ENCODE measurements around the gene DNAJC16.
A peak's percentile ranks its signal among the peaks of the same experiment; 100 is the strongest.

Gene DNAJC16

DNA sequence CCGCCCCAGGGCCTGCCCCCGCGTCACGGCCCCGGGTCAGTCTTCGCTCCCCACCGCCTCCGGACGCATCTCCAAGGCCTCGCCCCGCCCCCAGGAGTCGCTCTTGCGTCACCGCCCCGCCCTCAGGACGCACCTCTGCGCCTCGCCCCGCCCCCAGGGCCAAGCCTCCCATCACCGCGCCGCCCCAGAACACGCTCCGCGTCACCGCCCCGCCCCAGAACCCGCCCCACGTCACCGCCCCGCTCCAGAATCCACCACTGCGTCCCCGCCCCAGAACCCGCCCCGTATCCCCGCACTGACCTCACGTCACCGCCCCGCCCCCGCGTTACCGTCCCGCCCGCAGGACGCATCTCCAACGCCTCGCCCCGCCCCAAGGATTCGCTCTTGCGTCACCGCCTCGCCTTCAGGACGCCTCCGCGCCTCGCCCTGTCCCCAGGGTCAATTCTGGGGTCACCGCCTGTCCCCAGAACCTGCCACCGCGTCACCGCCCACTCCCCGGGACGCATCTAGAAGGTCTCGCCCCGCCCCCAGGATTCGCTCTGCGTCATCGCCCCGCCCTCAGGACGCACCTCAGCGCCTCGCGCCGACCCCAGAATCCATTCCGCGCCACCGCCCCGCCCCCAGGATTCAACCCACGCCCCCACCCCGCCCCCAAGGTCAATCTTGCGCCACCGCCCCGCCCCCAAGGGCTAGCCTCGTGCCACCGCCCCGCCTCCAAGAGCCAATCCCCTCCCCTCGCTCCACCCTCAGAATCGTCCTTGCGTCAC lies 2.2 kb upstream of the DNAJC16 start:
- Histone ChIP-seq H3K4me3 (ENCODE audit: low read length) (peak overlapping the region; percentile 67), H3K4me1 (ENCODE audit: control insufficient read depth, low read depth, low read length) (peaks cover 17% of the 10 kb centered on the region), H3K9me3 (ENCODE audit: control insufficient read depth, low read depth, low read length) (no peaks in the 10 kb centered on the region), H3K27ac (ENCODE audit: low read length) (no peak overlapping the region), H3K36me3 (ENCODE audit: control insufficient read depth, low read depth, low read length) (no peaks in the 10 kb centered on the region), H3K27me3 (ENCODE audit: control insufficient read depth, insufficient read depth, low read length) (no peaks in the 10 kb centered on the region), H3K9ac (ENCODE audit: low read length) (peak overlapping the region; percentile 44)

DNA sequence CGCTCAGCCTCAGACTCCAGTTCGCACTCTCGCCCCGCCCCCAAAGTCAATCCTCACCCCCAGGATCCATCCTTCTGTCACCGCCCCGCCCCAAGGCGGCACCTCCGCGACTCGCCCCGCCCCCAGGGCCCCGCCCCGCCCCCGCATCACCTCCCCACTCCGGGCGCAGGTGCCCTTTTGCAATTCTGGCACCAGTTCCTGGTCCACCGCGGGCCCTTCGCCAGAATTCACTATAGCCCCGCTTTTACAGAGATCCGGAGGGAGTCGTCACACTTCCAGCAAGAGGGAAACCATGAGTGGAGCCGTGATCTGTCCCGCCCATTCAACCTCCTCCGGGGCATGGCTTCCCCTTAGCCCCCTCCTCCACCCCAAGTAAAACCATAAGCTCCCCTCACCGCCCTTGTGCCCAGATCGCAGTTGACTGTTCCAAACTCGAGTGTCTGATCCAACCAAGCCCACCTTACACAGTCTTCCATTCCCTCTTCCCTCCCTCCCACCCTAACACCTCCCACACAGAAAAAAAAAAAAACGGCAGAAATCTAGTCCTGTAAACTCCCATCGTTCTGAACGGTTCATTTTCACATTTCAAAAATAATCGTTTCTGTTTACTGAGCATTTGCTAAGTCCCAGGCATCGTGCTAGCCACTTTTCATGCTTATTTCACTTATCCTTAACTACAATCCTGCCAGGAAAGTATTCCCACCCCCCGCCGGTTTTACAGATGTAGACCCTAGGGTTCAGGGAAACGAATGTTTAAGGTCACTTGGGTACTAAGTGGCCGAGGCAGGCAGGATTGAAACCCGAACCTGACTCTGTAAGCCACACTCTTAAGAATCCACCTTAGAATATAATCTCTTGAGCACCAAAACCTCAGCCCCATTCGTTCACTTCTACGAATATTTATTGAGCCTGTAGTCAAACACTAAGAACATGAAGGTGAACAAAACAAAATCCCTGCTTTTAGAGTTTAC lies 1.3 kb upstream of the DNAJC16 start:
- Histone ChIP-seq H3K9me3 (ENCODE audit: control insufficient read depth, low read depth, low read length) (no peaks in the 10 kb centered on the region), H3K36me3 (ENCODE audit: control insufficient read depth, low read depth, low read length) (no peaks in the 10 kb centered on the region), H3K4me3 (ENCODE audit: low read length) (peak overlapping the region; percentile 68), H3K27ac (ENCODE audit: low read length) (no peak overlapping the region), H3K27me3 (ENCODE audit: control insufficient read depth, insufficient read depth, low read length) (no peaks in the 10 kb centered on the region), H3K9ac (ENCODE audit: low read length) (peak overlapping the region; percentile 21), H3K4me1 (ENCODE audit: control insufficient read depth, low read depth, low read length) (peaks cover 17% of the 10 kb centered on the region)

- Histone ChIP-seq H3K9me3 (ENCODE audit: control insufficient read depth, low read depth, low read length) (no peaks in the 10 kb centered on the region), H3K4me1 (ENCODE audit: control insufficient read depth, low read depth, low read length) (peaks cover 17% of the 10 kb centered on the region), H3K27me3 (ENCODE audit: control insufficient read depth, insufficient read depth, low read length) (no peaks in the 10 kb centered on the region), H3K36me3 (ENCODE audit: control insufficient read depth, low read depth, low read length) (no peaks in the 10 kb centered on the region), H3K4me3 (ENCODE audit: low read length) (peak overlapping the region; percentile 68), H3K27ac (ENCODE audit: low read length) (peak overlapping the region; percentile 48), H3K9ac (ENCODE audit: low read length) (no peak overlapping the region)
Observed at GRCh38 chr1:15526021-15526489, 593 bp upstream of the DNAJC16 start.

DNA sequence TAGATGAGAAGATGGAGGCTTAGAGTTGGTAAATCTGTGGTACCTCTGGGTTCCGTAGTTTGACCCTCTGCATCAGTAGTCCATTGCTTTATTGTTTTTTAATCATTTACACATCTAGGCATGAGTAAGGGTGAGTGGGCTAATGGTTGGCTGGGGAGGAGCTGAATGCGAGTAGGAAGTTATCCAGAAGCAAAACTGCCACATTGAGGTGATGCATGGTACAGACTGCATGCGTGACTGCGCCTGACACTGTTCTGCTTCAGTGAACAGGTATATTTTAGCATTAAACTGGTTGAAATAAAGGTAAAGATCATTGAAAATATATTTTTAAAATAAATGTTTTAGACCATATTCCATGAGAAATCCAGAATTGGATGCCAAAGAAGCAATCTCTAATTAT lies 4.4 kb downstream of the DNAJC16 start:
- H3K4me1 ChIP-seq (ENCODE audit: control insufficient read depth, low read depth, low read length), result peaks cover 5% of the 10 kb centered on the region
- H3K36me3 ChIP-seq (ENCODE audit: control insufficient read depth, low read depth, low read length), result peaks cover 4% of the 10 kb centered on the region

DNA sequence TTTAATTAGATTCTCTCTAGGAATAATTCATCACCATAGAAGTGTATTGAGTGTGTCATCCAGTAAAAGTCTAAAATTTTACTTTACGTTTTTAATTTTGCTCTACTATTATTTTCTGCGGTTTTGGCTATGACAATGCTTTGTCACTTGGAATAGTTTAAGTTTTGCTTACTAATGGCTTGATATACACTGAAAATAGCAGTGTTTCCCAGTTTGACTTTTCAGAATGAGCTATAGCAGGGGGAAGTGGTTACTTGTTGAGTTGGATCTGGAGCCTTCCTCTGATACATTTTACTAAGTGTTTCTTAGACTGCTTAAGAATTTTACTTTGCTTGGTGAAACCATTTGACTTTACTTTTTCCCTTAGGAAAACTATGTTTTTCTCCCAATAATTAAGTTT lies 5.0 kb downstream of the DNAJC16 start:
- H3K4me3 ChIP-seq (ENCODE audit: low read length), result no peak overlapping the region
- peaks cover 7% of the 10 kb centered on the region for H3K36me3 ChIP-seq (ENCODE audit: control insufficient read depth, low read depth, low read length)
- no peak overlapping the region for H3K9ac ChIP-seq (ENCODE audit: low read length)
- H3K27ac ChIP-seq (ENCODE audit: low read length), result no peak overlapping the region
- no peaks in the 10 kb centered on the region for H3K9me3 ChIP-seq (ENCODE audit: control insufficient read depth, low read depth, low read length)
- H3K27me3 ChIP-seq (ENCODE audit: control insufficient read depth, insufficient read depth, low read length), result no peaks in the 10 kb centered on the region
- peaks cover 2% of the 10 kb centered on the region for H3K4me1 ChIP-seq (ENCODE audit: control insufficient read depth, low read depth, low read length)

More for the DNA sequence above, 4.4 kb downstream of the DNAJC16 start:
- H3K27me3 ChIP-seq (ENCODE audit: control insufficient read depth, insufficient read depth, low read length), result no peaks in the 10 kb centered on the region
- H3K27ac ChIP-seq (ENCODE audit: low read length), result no peak overlapping the region
- no peaks in the 10 kb centered on the region for H3K9me3 ChIP-seq (ENCODE audit: control insufficient read depth, low read depth, low read length)
- no peak overlapping the region for H3K9ac ChIP-seq (ENCODE audit: low read length)
- H3K4me3 ChIP-seq (ENCODE audit: low read length), result no peak overlapping the region

DNA sequence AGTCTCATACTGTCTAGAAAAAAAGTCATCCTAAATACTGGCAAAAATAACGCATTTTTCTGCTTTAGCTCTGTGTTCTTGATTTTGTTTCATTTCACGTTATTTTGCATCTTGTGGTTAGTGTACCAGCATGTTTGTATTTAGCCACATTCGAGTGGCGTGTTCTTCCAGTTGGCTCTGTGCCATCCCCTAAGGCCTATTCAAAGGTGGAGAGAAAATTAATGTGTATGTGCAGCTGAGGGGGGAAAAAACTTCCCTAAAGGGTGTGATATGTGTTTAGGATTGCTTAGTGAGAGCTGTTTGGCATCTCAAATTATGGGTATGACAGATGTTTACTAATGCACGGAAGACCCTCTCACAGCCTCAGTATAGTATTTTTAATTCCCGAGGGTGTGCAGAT lies 12.1 kb downstream of the DNAJC16 start:
- H3K4me1 ChIP-seq (ENCODE audit: control insufficient read depth, low read depth, low read length), result no peaks in the 10 kb centered on the region
- H3K4me3 ChIP-seq (ENCODE audit: low read length), result no peak overlapping the region
- H3K9ac ChIP-seq (ENCODE audit: low read length), result no peak overlapping the region
- peaks cover 37% of the 10 kb centered on the region for H3K36me3 ChIP-seq (ENCODE audit: control insufficient read depth, low read depth, low read length)
- no peaks in the 10 kb centered on the region for H3K27me3 ChIP-seq (ENCODE audit: control insufficient read depth, insufficient read depth, low read length)
- no peaks in the 10 kb centered on the region for H3K9me3 ChIP-seq (ENCODE audit: control insufficient read depth, low read depth, low read length)
- no peak overlapping the region for H3K27ac ChIP-seq (ENCODE audit: low read length)

- Histone ChIP-seq H3K9me3 (ENCODE audit: control insufficient read depth, low read depth, low read length) (no peaks in the 10 kb centered on the region), H3K27ac (ENCODE audit: low read length) (no peak overlapping the region), H3K36me3 (ENCODE audit: control insufficient read depth, low read depth, low read length) (peaks cover 44% of the 10 kb centered on the region), H3K27me3 (ENCODE audit: control insufficient read depth, insufficient read depth, low read length) (no peaks in the 10 kb centered on the region), H3K9ac (ENCODE audit: low read length) (no peak overlapping the region), H3K4me1 (ENCODE audit: control insufficient read depth, low read depth, low read length) (no peaks in the 10 kb centered on the region), H3K4me3 (ENCODE audit: low read length) (no peak overlapping the region)
Observed at GRCh38 chr1:15540186-15540585, 13.5 kb downstream of the DNAJC16 start.

- peaks cover 53% of the 10 kb centered on the region for H3K36me3 ChIP-seq (ENCODE audit: control insufficient read depth, low read depth, low read length)
- no peaks in the 10 kb centered on the region for H3K4me1 ChIP-seq (ENCODE audit: control insufficient read depth, low read depth, low read length)
- H3K4me3 ChIP-seq (ENCODE audit: low read length), result no peak overlapping the region
- no peaks in the 10 kb centered on the region for H3K27me3 ChIP-seq (ENCODE audit: control insufficient read depth, insufficient read depth, low read length)
- no peak overlapping the region for H3K27ac ChIP-seq (ENCODE audit: low read length)
- H3K9ac ChIP-seq (ENCODE audit: low read length), result no peak overlapping the region
- H3K9me3 ChIP-seq (ENCODE audit: control insufficient read depth, low read depth, low read length), result no peaks in the 10 kb centered on the region
Observed at GRCh38 chr1:15541231-15541792, 14.7 kb downstream of the DNAJC16 start.

- Histone ChIP-seq H3K9me3 (ENCODE audit: control insufficient read depth, low read depth, low read length) (no peaks in the 10 kb centered on the region), H3K9ac (ENCODE audit: low read length) (no peak overlapping the region), H3K36me3 (ENCODE audit: control insufficient read depth, low read depth, low read length) (peaks cover 48% of the 10 kb centered on the region), H3K4me1 (ENCODE audit: control insufficient read depth, low read depth, low read length) (no peaks in the 10 kb centered on the region), H3K27ac (ENCODE audit: low read length) (no peak overlapping the region), H3K27me3 (ENCODE audit: control insufficient read depth, insufficient read depth, low read length) (no peaks in the 10 kb centered on the region), H3K4me3 (ENCODE audit: low read length) (no peak overlapping the region)
Observed at GRCh38 chr1:15542388-15543250, 16.0 kb downstream of the DNAJC16 start.

GRCh38 chr1:15543251-15543588 lies 16.6 kb downstream of the DNAJC16 start:
- Histone ChIP-seq H3K27me3 (ENCODE audit: control insufficient read depth, insufficient read depth, low read length) (no peaks in the 10 kb centered on the region), H3K4me3 (ENCODE audit: low read length) (no peak overlapping the region), H3K4me1 (ENCODE audit: control insufficient read depth, low read depth, low read length) (no peaks in the 10 kb centered on the region), H3K9me3 (ENCODE audit: control insufficient read depth, low read depth, low read length) (no peaks in the 10 kb centered on the region), H3K9ac (ENCODE audit: low read length) (no peak overlapping the region), H3K27ac (ENCODE audit: low read length) (no peak overlapping the region), H3K36me3 (ENCODE audit: control insufficient read depth, low read depth, low read length) (peaks cover 51% of the 10 kb centered on the region)

Measured in iPS-18a (cell line).